WTC11 (cell line): ENCODE data around the gene CRYBG3.

Source experiments
- ATF3 ChIP-seq: sonication (generic); formaldehyde crosslinking; conservative IDR thresholded peaks from 2 replicates; pipeline ENCODE4 v1.8.1; 2022; ENCODE audit warnings: mild to moderate bottlenecking, missing genetic modification reagents
- CREM ChIP-seq: sonication (generic); formaldehyde crosslinking; IDR thresholded peaks from 2 replicates; pipeline ENCODE4 v1.8.1; 2022; ENCODE audit warnings: mild to moderate bottlenecking, missing genetic modification reagents, moderate library complexity
- E2F5 ChIP-seq: sonication (generic); formaldehyde crosslinking; IDR thresholded peaks from 2 replicates; pipeline ENCODE4 v1.8.1; 2022; ENCODE audit warnings: mild to moderate bottlenecking, moderate library complexity, missing genetic modification reagents
- GABPB1 ChIP-seq: sonication (generic); formaldehyde crosslinking; IDR thresholded peaks from 2 replicates; pipeline ENCODE4 v1.8.1; 2023; ENCODE audit warnings: mild to moderate bottlenecking, missing genetic modification reagents
- NR2C2 ChIP-seq: sonication (generic); formaldehyde crosslinking; IDR thresholded peaks from 2 replicates; pipeline ENCODE4 v1.8.0; 2022; ENCODE audit warnings: mild to moderate bottlenecking, missing genetic modification reagents
- ZNF263 ChIP-seq: sonication (generic); formaldehyde crosslinking; IDR thresholded peaks from 2 replicates; pipeline ENCODE4 v1.8.1; 2022; ENCODE audit warnings: low read depth, mild to moderate bottlenecking, moderate library complexity, missing genetic modification reagents

GRCh38 chr3:97841304-97841703 lies 19.5 kb downstream of the CRYBG3 start:
- no peak for TF ChIP-seq ZNF263 (CRISPR knock-in tag)
- no peak for TF ChIP-seq E2F5
- TF ChIP-seq CREM (CRISPR knock-in tag): no peak
- TF ChIP-seq ATF3 (CRISPR knock-in tag): no peak
- TF ChIP-seq NR2C2 (CRISPR knock-in tag): no peak
- TF ChIP-seq GABPB1 (CRISPR knock-in tag): no peak
